OCI-LY7 (cell line): ENCODE results near the gene MAEL.

Experiments used
- EZH2phosphoT487 ChIP-seq: fragments of 200-600 bp; sonication (generic); IDR thresholded peaks from 2 replicates; pipeline ENCODE4 v1.6.1; 2018; ENCODE audit warnings: low read depth, borderline replicate concordance, mild to moderate bottlenecking, mixed run types, antibody characterized with exemption, low read length, moderate library complexity, mixed read lengths
- TF ChIP-seq, protein P1 (sequence below): fragments of 200-600 bp; sonication (generic); conservative IDR thresholded peaks from 2 replicates; pipeline ENCODE4 v1.5.1; 2014; ENCODE audit warnings: mild to moderate bottlenecking, antibody characterized with exemption, low read length, moderate library complexity, mixed read lengths

DNA sequence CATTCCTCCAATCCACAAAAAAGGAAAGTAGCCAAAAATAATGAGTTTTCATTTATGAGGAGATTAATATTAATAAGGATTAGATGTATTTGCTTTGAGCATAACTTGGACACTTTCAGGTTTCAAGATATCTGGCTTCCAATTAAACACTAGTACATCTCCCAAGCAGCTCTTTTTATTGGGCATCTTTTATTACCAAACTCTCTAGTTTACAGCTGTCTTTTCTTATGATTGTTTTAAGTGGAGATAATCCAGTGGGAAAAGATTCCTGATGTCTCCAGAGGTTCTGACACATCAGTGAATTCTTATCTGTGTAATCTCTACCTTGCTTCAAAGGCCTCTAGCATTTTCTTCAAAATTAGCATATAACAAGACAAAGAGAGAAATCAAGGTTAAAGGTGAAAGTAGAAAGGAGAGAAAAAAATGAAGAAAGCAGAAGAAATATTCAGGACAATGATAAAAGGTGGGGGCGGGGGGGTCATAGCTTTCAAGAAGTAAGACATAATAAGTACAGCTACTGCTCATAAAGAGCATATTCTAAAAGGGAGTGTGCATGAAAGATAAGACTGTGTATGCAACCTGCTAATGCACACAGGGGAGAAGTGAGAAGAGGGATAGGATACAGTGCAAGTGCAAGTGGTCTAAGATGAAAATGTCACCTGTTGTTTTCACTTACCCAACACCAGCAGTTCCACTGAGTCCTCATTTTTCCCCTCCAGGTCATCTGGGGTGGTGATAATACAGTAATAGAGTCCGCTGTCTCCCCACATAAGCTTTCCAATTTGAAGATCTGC is 32.8 kb upstream of the MAEL start:
- TF ChIP-seq, protein P1, sequence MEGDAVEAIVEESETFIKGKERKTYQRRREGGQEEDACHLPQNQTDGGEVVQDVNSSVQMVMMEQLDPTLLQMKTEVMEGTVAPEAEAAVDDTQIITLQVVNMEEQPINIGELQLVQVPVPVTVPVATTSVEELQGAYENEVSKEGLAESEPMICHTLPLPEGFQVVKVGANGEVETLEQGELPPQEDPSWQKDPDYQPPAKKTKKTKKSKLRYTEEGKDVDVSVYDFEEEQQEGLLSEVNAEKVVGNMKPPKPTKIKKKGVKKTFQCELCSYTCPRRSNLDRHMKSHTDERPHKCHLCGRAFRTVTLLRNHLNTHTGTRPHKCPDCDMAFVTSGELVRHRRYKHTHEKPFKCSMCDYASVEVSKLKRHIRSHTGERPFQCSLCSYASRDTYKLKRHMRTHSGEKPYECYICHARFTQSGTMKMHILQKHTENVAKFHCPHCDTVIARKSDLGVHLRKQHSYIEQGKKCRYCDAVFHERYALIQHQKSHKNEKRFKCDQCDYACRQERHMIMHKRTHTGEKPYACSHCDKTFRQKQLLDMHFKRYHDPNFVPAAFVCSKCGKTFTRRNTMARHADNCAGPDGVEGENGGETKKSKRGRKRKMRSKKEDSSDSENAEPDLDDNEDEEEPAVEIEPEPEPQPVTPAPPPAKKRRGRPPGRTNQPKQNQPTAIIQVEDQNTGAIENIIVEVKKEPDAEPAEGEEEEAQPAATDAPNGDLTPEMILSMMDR = no peak
- no peak for TF ChIP-seq EZH2phosphoT487
